Stimulated activated CD8-positive, alpha-beta memory T cell treated with anti-CD3 and anti-CD28 coated beads, Interleukin-12 subunit alpha, Interleukin-12 subunit beta, amount 100 ng/mL, for 24 hours (primary cell): ENCODE measurements around the gene RTN4R.

Experiments
- DNase-seq: peaks from one replicate; pipeline ENCODE4 v3.0.0-alpha.2; 2020; ENCODE audit errors: extremely low read depth

Gene RTN4R

GRCh38 chr22:20241579-20242392, 26.3 kb downstream of the RTN4R start:
- no peak for DNase-seq

GRCh38 chr22:20240900-20241299, 27.2 kb downstream of the RTN4R start:
- no peak for DNase-seq

- no peak for DNase-seq
Observed at GRCh38 chr22:20240447-20240764, 27.7 kb downstream of the RTN4R start.

GRCh38 chr22:20239676-20240446, 28.3 kb downstream of the RTN4R start:
- no peak for DNase-seq

GRCh38 chr22:20238901-20239675, 29.0 kb downstream of the RTN4R start:
- DNase-seq = no peak

GRCh38 chr22:20238536-20238900, 29.6 kb downstream of the RTN4R start:
- no peak for DNase-seq

- DNase-seq = no peak
Observed at GRCh38 chr22:20237480-20238440, 30.4 kb downstream of the RTN4R start.

GRCh38 chr22:20236052-20236717, 31.9 kb downstream of the RTN4R start:
- DNase-seq = no peak

GRCh38 chr22:20235389-20235991, 32.6 kb downstream of the RTN4R start:
- no peak for DNase-seq

GRCh38 chr22:20234760-20235388, 33.2 kb downstream of the RTN4R start:
- no peak for DNase-seq

- DNase-seq = no peak
Observed at GRCh38 chr22:20234314-20234682, 33.8 kb downstream of the RTN4R start.

GRCh38 chr22:20233351-20234313, 34.5 kb downstream of the RTN4R start:
- DNase-seq = no peak

- DNase-seq = no peak
Observed at GRCh38 chr22:20232781-20233180, 35.3 kb downstream of the RTN4R start.

GRCh38 chr22:20232237-20232598, 35.9 kb downstream of the RTN4R start:
- no peak for DNase-seq

- DNase-seq = no peak
Observed at GRCh38 chr22:20231514-20232236, 36.4 kb downstream of the RTN4R start.

GRCh38 chr22:20230777-20231420, 37.2 kb downstream of the RTN4R start:
- DNase-seq = no peak

GRCh38 chr22:20229916-20230775, 38.0 kb downstream of the RTN4R start:
- DNase-seq = no peak
